Calu3 (cell line): ENCODE data around the gene MARK4. TPM values are rescaled to one million over a fixed set of nuclear protein-coding genes. Genes with fewer than 3 reads are reported as not detected.
"Not testable (repeated sequence)": the region's sequence is repeated elsewhere in the genome, so short reads cannot be mapped to it uniquely, and the experiment has no call there.

Experiments
- BruUV-seq: library from RNA; stranded (reverse); fragments of 400-500 nt; replicated peaks from 2 replicates; lab custom pipeline; 2021; lab: Mats Ljungman, UMichigan
- CTCF ChIA-PET: fragments of 300-600 bp; sonication (Branson Sonifier 250); formaldehyde crosslinking; loops from one replicate; lab custom pipeline; 2022; ENCODE audit warnings: antibody characterized with exemption; lab: Charles Lee
- DNase-seq: peaks from one replicate; pipeline ENCODE4 v3.0.0; 2022
- H3K27ac Mint-ChIP-seq: one replicate; pipeline ENCODE4 v1.8.0; 2022; ENCODE audit warnings: mixed read lengths; ENCODE audit not compliant: unreplicated experiment
- H3K27me3 Mint-ChIP-seq: one replicate; pipeline ENCODE4 v1.8.0; 2022; ENCODE audit warnings: mixed read lengths; ENCODE audit not compliant: unreplicated experiment
- H3K36me3 Mint-ChIP-seq: one replicate; pipeline ENCODE4 v1.8.0; 2022; ENCODE audit warnings: mild to moderate bottlenecking, moderate library complexity, mixed read lengths; ENCODE audit not compliant: insufficient read depth, unreplicated experiment
- H3K4me1 Mint-ChIP-seq: one replicate; pipeline ENCODE4 v1.8.0; 2022; ENCODE audit warnings: mild to moderate bottlenecking, low read depth, mixed read lengths; ENCODE audit not compliant: unreplicated experiment
- H3K4me3 Mint-ChIP-seq: one replicate; pipeline ENCODE4 v1.8.0; 2022; ENCODE audit warnings: mild to moderate bottlenecking, low read depth, moderate library complexity, mixed read lengths; ENCODE audit not compliant: unreplicated experiment
- H3K9me3 Mint-ChIP-seq: one replicate; pipeline ENCODE4 v1.8.0; 2022; ENCODE audit warnings: low read depth, mixed read lengths; ENCODE audit not compliant: unreplicated experiment
- intact Hi-C: fragments of 100-400 bp; cut with micrococcal nuclease; formaldehyde crosslinking; loops from one replicate; pipeline ENCODE4 v1.10.0; 2022; ENCODE audit not compliant: unreplicated experiment
- total RNA-seq: library from RNA; stranded (reverse); gene quantifications from 2 replicates; pipeline ENCODE4 v1.2.3, GENCODE V29; 2022
- TF ChIP-seq, protein P1 (sequence below): fragments of 200-600 bp; IDR thresholded peaks from one replicate; pipeline ENCODE4 v1.8.0; 2022; ENCODE audit warnings: antibody characterized with exemption; ENCODE audit not compliant: unreplicated experiment

The MARK4 gene
- total RNA-seq, 1 experiment from 2014 or later = 45.9 TPM

DNA sequence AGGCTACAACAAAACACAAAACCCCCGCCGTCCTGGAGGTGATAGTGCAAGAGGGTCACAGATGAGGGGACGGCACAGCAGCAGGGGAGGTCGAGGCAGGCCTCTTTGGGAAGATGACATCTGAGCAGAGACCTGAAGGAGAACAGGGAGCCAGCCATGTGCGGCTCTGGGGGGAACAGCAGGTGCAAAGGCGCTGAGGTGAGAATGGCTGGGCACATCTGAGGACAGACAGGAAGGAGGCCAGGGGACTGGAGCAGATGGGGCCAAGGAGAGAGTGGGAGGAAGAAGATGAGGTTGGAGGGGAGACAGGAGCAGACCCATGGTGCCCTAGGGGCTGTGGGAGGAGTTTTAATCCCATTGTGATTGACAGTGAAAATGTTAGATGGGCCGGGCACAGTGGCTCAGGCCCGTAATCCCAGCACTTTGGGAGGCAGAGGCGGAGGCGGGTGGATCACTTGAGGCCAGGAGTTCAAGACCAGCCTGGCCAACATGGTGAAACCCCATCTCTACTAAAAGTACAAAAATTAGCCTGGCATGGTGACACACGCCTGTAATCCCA lies 73.4 kb downstream of the MARK4 start:
- H3K27ac Mint-ChIP-seq = no peak overlapping the region
- peaks cover 6% of the 10 kb centered on the region for H3K36me3 Mint-ChIP-seq
- DNase-seq = no peak
- BruUV-seq = no TSS peak
- TF ChIP-seq, protein P1, sequence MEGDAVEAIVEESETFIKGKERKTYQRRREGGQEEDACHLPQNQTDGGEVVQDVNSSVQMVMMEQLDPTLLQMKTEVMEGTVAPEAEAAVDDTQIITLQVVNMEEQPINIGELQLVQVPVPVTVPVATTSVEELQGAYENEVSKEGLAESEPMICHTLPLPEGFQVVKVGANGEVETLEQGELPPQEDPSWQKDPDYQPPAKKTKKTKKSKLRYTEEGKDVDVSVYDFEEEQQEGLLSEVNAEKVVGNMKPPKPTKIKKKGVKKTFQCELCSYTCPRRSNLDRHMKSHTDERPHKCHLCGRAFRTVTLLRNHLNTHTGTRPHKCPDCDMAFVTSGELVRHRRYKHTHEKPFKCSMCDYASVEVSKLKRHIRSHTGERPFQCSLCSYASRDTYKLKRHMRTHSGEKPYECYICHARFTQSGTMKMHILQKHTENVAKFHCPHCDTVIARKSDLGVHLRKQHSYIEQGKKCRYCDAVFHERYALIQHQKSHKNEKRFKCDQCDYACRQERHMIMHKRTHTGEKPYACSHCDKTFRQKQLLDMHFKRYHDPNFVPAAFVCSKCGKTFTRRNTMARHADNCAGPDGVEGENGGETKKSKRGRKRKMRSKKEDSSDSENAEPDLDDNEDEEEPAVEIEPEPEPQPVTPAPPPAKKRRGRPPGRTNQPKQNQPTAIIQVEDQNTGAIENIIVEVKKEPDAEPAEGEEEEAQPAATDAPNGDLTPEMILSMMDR = no peak
- no peaks in the 10 kb centered on the region for H3K9me3 Mint-ChIP-seq
- CTCF ChIA-PET = no interaction called here
- H3K27me3 Mint-ChIP-seq = peaks cover 51% of the 10 kb centered on the region
- peaks cover 23% of the 10 kb centered on the region for H3K4me1 Mint-ChIP-seq
- H3K4me3 Mint-ChIP-seq = no peak overlapping the region
- intact Hi-C loops = no loop called here

DNA sequence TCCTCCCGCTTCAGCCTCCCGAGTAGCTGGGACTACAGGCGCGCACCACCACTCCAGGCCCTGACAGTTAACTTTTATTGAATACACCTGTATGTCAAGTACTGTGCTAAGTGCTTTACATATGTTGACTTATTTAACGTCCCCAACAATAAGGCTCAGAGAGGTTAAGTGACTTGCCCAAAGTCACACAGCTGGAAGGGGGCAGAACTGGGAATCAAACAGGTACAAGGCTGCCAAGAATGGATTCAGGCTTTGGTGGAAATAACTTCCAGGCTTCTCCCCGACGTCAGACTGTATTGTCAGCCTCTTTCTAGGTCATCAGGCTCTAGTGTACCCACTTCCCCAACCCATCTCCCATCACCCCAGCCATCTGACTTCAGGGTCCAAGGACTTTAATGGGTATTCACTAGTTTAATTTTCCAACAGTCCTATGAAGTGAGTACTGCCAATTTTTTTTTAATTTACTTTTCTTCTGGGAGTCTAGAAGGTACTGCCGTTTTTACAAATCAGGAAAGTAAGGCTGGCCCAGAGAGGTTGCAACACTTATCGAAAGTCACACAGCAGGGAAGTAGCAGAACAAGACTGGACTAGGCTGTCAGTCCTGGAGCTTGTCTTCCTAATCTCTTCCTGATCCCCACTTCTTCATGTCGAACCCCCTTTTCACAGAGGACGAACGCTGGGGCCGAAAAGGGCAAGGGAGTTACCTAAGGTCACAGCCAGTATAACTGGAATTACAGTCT lies 76.5 kb downstream of the MARK4 start:
- Mint-ChIP-seq H3K4me1 (peaks cover 14% of the 10 kb centered on the region), H3K27ac (no peak overlapping the region), H3K36me3 (peaks cover 6% of the 10 kb centered on the region), H3K4me3 (no peak overlapping the region), H3K9me3 (no peaks in the 10 kb centered on the region), H3K27me3 (peaks cover 40% of the 10 kb centered on the region)
- no peak for DNase-seq
- intact Hi-C loops = no loop called here
- BruUV-seq = no TSS peak
- CTCF ChIA-PET = interaction anchor here (0.6 kb wide), 1 partner anchor 134 kb away, joined by 7 read pairs; no protein-coding TSS in a partner anchor
- TF ChIP-seq, protein P1 = no peak

DNA sequence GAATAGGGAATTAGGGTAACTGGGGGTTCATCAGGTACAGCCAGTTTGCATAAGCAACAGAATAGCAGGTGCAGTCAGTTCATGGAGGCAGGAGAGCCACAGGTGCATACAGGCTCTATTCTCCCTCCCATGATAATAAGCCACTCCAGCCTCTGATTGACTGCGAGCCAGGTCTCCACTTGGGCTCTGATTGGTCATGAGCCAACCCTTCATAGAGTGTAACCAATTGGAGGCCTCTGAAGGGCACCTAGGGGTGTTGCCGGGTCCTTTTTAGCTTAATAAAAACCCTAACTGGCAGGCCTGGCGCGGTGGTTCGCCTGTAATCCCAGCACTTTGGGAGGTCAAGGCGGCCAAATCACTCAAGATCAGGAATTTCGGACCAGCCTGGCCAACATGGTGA lies 80.3 kb downstream of the MARK4 start:
- Mint-ChIP-seq H3K4me1 (peaks cover 3% of the 10 kb centered on the region), H3K4me3 (no peak overlapping the region), H3K27me3 (peaks cover 15% of the 10 kb centered on the region), H3K27ac (no peak overlapping the region), H3K9me3 (no peaks in the 10 kb centered on the region), H3K36me3 (no peaks in the 10 kb centered on the region)
- TF ChIP-seq, protein P1 = no peak
- no TSS peak for BruUV-seq
- CTCF ChIA-PET = interaction anchor here (0.6 kb wide), 1 partner anchor 106 kb away, joined by 4 read pairs; no protein-coding TSS in a partner anchor
- intact Hi-C loops = no loop called here
- no peak for DNase-seq

DNA sequence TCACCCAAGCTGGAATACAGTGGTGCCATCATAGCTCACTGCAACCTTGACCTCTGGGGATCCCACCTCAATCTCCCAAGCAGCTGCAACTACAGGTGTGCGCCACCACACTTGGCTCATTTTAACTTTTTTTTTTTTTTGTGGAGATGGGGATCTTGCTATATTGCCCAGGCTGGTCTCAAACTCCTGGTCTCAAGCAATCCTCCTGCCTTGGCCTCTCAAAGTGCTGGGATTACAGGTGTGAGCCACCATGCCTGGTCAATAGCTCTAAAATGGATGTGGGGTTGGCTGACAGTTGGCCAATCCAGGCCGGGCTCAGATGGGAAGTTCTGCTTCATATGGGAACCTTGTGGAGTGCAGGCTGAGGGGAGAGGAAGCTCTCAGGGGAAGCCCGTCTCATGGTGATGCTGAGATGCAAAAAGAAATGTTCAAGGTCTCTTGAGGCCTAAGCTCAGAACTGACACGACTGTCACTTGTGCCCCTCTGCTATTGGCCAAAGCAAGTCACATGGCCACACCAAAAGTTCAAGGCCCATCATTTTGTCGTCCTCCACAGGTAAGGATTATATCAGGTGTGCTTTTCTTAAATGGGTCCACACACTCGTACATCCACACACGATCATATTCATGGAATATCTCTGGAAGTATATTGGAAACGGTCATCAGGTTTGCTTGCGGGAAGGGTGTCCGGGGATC lies 82.7 kb downstream of the MARK4 start:
- CTCF ChIA-PET = interaction anchor here (0.5 to 0.8 kb wide), 3 partner anchors 24 to 282 kb away, joined by 3 to 8 read pairs (median 3); no protein-coding TSS in a partner anchor
- no TSS peak for BruUV-seq
- Mint-ChIP-seq H3K9me3 (no peaks in the 10 kb centered on the region), H3K27me3 (peaks cover 3% of the 10 kb centered on the region), H3K27ac (no peak overlapping the region), H3K4me1 (no peaks in the 10 kb centered on the region), H3K4me3 (no peak overlapping the region), H3K36me3 (peaks cover 4% of the 10 kb centered on the region)
- no peak for DNase-seq
- TF ChIP-seq, protein P1 = no peak
- intact Hi-C loops = no loop called here

DNA sequence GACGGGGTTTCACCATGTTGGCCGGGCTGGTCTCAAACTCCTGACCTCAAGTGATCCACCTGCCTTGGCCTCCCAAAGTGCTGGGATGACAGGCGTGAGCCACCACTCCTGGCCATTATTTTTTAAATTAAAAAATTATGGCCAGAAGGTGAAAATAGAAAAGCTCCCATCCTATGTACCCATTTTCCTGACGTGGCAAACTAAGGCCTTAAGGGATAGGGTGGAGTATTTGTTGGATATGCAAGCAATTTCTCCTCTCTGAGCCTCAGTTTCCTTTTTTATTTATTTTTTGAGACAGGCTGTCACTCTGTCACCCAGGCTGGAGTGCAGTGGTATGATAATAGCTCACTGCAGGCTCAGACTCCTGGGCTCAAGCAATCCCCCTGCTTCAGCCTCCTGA lies 83.8 kb downstream of the MARK4 start:
- H3K27me3 Mint-ChIP-seq, intact Hi-C loops, DNase-seq, H3K27ac Mint-ChIP-seq, H3K4me1 Mint-ChIP-seq, BruUV-seq, H3K4me3 Mint-ChIP-seq, H3K36me3 Mint-ChIP-seq, H3K9me3 Mint-ChIP-seq: not testable (repeated sequence)
- CTCF ChIA-PET = interaction anchor here (0.7 to 0.8 kb wide), 2 partner anchors 222 to 281 kb away, joined by 3 to 8 read pairs; no protein-coding TSS in a partner anchor
